NK-92 treated with Interleukin-12 subunit alpha and Interleukin-12 subunit beta, amount 100 ng/mL, for 24 hours (cell line): ENCODE data around the gene ILKAP.

Source experiments
- DNase-seq: peaks from one replicate; lab custom pipeline; 2025; lab: John Stamatoyannopoulos, UW

Gene ILKAP

DNA sequence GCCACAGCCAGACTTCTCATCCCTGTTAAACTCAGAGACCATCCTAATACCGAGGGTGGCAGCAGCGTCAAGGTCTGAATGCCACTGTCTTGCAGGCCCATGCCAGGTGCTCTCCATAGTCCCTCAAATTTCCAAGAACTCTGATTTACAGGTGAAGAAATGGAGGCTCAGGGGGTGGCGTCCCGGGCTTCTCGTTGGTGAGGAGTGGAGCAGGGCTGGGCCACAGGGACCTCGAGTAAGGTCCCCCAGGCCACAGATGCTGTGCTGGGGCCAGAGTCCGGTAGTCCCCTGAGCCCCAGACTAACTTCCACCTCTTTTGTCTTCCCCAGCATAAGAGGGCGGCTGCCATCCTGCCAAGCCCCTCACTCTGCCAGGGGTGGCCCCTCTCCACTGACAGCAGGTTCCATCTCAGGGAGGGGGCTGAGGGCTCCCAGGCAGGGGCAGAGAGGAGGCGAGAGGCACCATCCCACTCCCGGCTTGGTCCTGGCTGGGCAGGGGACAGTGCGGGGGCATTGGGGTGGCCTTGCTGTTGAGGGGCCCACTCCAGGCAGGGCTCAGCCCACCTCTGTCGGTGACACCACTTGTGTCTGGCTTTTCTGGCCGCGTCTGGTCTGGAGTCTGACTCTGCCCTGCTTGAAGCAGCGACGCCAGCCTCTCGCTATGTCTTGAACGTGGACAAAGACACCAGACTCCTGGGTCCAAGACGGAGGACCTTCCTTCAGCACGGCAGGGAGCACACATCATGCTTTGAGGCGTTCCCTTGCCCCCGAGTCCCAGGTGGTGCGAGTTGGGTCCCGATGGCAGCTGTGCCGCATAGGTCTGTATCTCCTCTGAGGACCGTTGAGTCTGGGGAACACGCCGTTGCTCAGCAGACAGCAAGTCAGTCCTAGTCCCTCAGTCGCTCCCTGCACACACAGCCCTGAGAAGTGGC lies 80.9 kb downstream of the ILKAP start:
- no peak for DNase-seq

DNA sequence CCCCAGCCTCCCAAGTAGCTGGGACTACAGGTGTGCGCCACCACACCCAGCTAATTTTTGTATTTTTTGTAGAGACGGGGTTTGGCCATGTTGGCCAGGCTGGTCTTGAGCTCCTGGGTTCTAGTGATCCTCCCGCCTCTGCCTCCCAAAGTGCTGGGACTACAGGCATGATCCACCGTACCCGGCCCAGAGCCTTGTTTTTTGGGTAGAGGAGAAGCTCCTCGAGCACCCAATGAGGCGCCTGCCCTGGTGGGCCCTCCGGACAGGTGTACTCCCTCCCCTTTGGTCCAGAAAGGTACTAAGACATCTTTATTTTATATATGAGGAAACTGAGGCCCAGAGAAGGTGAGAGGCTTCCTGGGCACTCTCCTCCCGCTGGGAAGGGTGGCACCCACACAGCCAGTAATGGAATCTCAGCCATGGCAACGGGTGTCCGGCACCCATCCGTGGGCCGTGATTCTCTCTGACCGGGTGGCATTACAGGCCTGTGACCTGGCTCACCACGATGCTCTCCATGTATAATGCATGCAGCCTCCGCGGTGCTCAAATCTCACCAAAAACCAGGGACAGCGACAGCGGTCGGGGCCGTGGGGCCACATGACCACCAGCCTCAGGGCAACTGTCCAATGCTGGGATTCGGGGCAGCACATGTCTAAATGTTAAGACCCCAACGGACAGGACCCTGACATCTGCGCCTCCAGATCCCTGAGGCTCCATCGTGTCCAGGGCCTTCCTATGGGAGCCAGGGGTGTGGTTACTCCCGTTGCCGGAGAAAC lies 81.8 kb downstream of the ILKAP start:
- DNase-seq = no peak

DNA sequence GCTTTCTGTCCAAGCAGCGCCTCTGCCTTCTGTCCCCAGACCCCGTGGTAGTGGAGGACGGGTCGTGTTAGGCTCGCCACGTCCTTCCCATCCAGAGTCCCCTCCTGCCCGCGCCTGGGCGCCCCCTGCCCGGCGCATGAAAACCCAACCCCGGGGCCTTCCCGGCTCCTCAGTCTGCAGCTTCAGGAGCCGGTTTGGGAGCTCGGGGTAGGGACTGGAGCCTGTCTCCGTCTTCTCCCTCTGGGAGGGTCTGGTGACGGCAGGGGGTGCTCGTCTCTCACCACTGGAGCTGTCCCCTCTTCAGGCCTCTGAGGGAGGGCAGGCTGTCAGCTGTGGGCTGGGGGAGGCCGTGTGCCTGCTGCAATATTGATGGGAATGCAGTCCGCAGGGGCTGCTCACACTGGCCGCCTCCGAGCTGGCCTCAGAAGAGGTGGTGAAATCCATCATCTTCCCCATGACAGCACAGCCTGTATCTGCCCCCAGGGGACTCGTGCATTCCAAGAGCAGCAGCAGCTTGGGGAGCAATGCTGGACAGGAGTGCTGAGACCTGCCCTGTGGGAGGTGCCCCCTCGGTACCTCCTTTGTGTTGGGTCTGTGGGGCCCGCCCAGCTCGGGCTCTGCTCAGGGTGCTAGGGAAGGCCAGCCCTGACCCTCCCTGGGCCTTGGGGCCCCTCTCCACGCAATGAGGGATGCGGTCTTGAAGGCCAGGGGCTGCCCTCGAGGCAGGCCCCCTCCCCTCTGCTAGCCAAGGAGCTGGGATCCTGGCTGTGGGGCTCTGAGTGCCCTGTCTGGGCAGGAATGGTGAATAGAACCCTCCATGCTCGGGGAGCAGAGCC lies 82.8 kb downstream of the ILKAP start:
- DNase-seq = no peak
